Epithelial cell of proximal tubule (primary cell): ENCODE results near the gene GRHPR. TPM values are rescaled to one million over a fixed set of nuclear protein-coding genes. Genes with fewer than 3 reads are reported as not detected.

Experiments used
- DNase-seq: peaks from one replicate; pipeline ENCODE4 v3.0.0-alpha.2; 2011; ENCODE audit warnings: low read depth
- H3K4me3 ChIP-seq: 2 replicates; pipeline ENCODE4 v1.5.1; 2011; ENCODE audit warnings: low read depth, mild to moderate bottlenecking, low read length
- total RNA-seq: library from RNA; depleted of rRNA; stranded (reverse); fragments of >200 nt; gene quantifications from 2 replicates; pipeline ENCODE4 v1.2.3, GENCODE V29; 2015
- TF ChIP-seq, protein P1 (sequence below): conservative IDR thresholded peaks from 2 replicates; pipeline ENCODE4 v1.5.1; 2012; ENCODE audit warnings: low read depth, mild to moderate bottlenecking, low read length

GRHPR gene
- total RNA-seq, 1 donor from 2014 or later = 138 TPM

DNA sequence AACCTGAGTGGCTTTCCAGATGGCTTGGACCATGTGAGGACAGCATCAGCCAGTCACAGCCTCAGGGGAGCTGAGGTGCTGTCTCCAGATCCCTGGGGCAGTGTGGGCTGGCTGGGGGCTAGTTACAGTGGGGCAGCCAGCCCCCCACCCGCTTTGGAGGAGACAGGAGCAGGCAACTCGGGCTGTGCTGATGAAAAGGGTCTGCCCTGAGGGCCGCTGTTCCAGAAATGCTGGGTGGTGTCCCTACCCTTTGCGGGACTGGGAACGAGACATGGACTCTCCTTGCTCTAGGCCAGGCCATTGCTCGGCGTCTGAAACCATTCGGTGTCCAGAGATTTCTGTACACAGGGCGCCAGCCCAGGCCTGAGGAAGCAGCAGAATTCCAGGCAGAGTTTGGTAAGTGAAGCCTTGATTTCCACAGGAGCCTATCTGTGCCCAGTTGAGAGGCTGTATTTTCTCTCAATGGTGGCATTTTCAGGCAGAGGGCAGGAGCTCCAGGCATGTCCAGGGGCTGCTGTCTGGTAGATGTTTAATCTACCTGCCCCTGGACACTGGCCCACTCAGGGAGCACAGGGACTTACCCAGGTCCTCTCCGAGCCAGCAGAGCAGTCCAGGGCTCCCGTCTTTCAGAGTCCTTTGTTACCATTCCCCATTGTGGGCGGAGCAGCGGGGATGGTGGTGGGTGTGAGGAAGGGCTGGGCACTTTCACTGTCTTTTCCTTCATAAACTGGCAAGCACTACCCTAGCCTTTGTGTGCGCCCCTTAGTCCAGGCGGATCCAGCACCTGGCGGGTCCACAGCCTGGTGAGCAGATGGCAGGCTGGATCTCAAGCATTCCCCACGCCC is 7.2 kb downstream of the GRHPR start:
- no peak overlapping the region for H3K4me3 ChIP-seq
- DNase-seq = no peak
- TF ChIP-seq, protein P1, sequence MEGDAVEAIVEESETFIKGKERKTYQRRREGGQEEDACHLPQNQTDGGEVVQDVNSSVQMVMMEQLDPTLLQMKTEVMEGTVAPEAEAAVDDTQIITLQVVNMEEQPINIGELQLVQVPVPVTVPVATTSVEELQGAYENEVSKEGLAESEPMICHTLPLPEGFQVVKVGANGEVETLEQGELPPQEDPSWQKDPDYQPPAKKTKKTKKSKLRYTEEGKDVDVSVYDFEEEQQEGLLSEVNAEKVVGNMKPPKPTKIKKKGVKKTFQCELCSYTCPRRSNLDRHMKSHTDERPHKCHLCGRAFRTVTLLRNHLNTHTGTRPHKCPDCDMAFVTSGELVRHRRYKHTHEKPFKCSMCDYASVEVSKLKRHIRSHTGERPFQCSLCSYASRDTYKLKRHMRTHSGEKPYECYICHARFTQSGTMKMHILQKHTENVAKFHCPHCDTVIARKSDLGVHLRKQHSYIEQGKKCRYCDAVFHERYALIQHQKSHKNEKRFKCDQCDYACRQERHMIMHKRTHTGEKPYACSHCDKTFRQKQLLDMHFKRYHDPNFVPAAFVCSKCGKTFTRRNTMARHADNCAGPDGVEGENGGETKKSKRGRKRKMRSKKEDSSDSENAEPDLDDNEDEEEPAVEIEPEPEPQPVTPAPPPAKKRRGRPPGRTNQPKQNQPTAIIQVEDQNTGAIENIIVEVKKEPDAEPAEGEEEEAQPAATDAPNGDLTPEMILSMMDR = no peak

DNA sequence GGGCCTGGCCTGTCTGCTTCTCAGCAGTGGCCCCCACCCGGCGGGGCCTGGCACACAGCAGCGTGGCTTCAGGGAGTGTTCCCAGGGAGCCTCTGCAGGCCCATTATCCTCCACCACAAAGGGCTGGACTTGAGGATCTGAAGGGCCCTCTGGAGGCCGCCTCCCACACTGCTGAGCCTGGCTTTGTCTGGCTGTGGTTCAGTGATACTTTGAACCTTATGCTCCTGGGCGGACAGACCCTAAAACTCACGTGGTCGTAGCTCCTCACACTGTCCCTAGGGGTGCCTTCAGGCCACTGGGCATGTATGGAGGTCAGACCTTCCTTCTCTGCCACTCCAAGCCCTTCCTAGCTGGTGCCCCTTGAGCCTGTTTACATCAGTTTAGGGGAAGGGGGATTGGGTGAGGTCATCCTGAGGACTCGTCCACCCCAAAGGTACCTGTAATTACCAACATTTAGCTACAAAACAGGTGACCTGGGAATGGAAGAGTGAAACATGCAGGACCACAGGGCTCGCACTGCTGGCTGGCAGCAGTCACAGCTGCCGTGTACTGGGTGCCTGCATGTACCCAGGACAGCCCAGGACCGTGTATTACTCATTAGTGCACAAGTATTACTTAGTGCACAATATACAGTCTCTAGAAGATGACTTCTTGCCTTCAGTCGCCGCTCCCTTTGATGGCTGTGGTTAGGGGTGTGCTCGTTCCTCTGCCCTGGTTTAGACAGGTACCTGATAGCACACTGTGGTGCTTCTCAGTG is 8.5 kb downstream of the GRHPR start:
- DNase-seq = no peak
- TF ChIP-seq, protein P1 = no peak
- no peak overlapping the region for H3K4me3 ChIP-seq

DNA sequence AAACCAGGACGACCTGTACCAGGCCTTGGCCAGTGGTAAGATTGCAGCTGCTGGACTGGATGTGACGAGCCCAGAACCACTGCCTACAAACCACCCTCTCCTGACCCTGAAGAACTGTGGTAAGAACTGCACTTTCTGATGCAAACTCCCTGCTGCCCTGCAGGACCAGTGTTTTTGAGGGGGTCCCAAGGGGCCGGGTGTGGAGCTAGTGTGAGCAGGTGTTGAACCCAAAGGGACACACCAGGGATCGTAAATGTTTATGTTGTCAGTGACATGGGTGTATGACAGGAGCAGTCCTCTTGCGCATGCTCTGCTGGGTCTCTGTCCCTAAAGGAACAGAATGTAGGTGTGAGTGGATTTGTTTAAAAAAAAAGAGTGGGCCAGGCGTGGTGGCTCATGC is 9.5 kb downstream of the GRHPR start:
- DNase-seq = no peak
- H3K4me3 ChIP-seq = no peak overlapping the region
- TF ChIP-seq, protein P1 = no peak

DNA sequence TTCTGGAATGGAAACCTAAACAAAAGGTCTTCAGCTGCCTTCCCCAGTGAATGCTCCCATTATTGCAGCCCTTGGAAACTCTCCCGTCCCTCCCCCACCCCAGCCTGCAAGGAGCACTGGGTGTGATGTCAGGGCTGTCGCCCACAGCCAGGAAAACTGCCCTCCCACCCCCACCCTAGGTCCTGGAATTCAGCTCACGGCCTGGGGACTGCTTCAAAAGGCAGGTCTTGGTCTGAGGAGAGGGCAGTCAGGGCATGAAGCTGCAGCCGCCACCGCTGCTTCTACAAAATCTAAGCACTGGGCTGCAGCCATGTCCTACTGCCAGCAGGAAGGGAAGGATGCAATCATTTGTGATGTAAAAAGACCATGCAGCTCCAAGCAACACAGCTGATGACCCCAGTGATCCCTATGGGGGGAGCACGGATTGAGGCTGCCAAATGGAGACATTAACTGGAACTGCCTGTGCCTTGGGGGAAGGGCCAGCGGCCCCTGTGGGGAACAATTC is 11.4 kb downstream of the GRHPR start:
- TF ChIP-seq, protein P1 = no peak
- H3K4me3 ChIP-seq = no peak overlapping the region
- no peak for DNase-seq

DNA sequence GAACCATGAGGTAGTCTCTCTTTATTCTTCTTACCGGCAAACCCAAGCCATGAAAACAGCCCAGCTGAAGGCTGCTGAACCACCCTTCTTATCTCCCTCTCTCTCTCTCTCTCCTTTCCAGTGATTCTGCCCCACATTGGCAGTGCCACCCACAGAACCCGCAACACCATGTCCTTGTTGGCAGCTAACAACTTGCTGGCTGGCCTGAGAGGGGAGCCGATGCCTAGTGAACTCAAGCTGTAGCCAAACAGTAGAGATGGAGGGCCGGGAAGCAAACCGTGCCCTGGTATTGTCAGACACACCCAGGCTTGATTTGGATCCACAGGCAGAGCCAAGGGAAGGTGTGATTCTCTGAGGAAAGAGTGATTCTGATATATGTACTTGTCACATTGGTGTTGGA is 14.0 kb downstream of the GRHPR start:
- TF ChIP-seq, protein P1 = no peak

DNA sequence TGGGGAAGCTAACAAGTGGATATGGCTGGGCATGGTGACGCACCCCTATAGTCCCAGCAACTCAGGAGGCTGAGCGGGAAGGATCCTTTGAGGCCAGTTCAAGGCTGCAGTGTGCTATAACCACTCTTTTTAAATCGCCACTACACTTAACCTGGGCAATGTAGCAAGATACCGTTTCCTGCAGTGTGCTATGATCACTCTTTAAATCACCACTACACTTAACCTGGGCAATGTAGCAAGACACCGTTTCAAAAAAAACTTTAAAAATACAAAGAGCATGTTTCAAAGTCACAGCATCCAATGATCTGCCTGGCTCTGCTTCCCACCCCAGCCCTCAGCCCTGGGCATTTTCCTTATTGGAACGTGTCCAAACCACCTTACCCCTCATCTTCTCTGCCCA is 14.5 kb downstream of the GRHPR start:
- TF ChIP-seq, protein P1 = no peak

More for the DNA sequence above, 14.0 kb downstream of the GRHPR start:
- DNase-seq = no peak
- no peak overlapping the region for H3K4me3 ChIP-seq

More for the DNA sequence above, 14.5 kb downstream of the GRHPR start:
- no peak for DNase-seq
- H3K4me3 ChIP-seq = no peak overlapping the region
